GM18507 (cell line): Measurements from ENCODE around the gene RERE.

Experiments used
- DNase-seq: peaks from one replicate; pipeline ENCODE4 v3.0.0; 2011; ENCODE audit warnings: low read depth; ENCODE audit not compliant: insufficient read length; ENCODE audit errors: extremely low spot score
- FAIRE-seq: peaks from 2 replicates; lab custom pipeline; 2011; peaks lifted over from hg19 to GRCh38; lab: Jason Lieb, UNC

RERE gene

DNA sequence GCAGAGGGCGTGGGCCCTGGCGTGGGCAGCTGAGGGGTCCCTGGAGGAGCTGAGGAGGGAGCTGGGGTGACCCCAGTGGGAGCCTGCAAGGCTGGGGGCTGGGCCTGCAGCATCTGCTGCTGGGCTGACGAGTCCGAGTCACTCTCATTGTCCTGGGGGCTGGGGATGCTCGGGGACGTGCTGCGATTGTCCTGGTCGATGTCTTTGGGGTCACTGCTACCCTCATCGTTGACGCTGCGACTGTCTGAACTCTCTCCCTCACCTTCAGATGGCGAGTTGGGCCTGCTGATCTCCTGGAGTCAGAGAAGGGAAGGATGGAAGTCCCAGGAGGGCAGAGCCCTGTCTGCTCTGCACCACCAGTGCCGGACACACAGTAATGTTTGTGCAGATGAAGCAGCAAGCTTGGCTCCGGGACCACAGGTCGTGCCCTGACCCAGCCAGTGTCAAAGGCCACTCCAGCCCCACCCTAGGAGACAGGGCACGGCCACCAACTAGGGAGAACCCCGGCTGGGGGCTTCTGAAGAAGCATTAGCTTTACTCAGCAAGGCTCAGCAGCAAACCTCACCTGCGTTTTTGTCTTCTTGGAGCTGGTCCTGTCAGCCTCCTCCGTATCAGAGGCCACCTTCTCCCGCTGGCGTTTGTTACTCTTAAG, 456.1 kb downstream of the RERE start:
- no peak for FAIRE-seq
- DNase-seq: no peak

DNA sequence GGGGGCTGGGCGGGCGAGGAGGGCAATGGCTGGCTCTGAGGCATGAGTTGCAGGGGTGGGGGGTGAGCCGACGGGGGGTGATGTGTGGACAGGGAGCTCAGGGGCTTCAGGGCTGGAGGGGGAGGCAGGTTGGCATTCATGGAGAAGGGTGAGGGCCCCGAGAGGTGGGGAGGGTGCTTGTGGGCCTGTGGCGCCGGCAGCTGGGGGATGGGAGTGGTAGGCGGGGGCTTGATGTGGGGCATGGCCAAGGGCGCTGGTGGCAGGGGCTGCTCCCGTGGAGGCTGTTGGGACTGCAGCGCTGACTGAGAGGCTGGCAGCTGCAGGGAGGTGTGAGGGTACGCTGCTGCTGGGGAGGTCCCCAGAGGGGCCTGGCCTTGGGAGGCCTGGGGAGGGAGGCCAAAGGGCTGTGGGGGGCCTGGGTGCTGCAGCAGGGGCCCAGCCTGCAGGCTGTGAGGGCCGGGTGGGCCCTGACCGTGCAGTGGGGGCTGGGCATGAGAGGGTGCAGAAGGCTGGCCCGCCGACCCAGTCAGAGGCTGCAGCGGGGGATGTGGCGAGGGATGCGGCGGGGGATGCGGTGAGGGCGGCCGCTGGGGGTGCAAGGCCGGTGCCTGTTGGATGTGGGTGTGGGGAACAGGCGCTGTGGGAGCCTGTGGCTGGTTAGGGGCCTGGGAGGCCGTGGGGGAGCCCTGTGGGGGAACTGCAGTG, 456.8 kb downstream of the RERE start:
- no peak for DNase-seq
- FAIRE-seq: no peak

DNA sequence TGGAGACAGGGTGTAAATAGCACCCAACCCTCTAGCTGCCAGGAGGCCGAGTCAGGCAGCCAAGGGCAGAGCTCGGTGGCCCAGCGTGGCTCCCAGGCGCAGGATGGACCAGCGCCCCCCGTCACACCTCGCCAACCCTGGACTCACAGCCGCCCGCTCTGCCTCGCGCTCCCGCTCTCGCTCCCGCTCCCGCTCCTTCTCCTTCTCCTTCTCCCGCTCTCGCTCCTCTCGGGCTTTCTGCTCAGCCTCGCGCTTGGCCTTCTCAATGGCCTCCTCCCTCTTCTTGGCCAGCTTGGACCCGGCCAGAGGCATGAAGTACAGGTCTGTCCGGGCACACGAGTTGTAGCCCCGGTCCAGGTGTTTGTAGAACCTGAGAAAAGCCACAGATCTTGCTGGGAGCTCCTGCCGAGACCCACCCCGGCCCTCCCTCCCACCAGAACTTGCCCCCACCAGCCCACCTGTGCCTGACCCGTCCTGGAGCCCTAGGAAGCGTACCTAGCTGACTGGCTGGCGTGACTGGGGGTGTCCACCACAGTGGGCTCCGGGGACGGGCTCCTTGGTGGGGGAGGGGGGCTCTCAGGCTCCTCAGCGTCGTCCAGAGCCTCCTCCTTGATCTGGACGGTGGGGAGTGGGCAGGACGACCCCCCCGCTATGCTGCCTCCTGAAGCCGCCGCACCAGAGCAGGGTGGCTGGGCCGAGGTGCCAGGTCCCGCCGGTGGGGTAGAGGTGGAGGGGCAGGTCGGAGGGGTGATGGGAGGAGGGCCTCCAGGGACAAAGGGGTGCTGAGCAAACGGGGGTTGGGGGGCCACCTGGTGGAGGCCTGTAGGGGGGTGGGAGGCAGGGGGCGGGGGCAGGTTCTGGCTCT, 457.6 kb downstream of the RERE start:
- no peak for DNase-seq
- no peak for FAIRE-seq

- DNase-seq (no peak), FAIRE-seq (no peak)
Measured at GRCh38 chr1:8358897-8359616, 458.4 kb downstream of the RERE start.

DNA sequence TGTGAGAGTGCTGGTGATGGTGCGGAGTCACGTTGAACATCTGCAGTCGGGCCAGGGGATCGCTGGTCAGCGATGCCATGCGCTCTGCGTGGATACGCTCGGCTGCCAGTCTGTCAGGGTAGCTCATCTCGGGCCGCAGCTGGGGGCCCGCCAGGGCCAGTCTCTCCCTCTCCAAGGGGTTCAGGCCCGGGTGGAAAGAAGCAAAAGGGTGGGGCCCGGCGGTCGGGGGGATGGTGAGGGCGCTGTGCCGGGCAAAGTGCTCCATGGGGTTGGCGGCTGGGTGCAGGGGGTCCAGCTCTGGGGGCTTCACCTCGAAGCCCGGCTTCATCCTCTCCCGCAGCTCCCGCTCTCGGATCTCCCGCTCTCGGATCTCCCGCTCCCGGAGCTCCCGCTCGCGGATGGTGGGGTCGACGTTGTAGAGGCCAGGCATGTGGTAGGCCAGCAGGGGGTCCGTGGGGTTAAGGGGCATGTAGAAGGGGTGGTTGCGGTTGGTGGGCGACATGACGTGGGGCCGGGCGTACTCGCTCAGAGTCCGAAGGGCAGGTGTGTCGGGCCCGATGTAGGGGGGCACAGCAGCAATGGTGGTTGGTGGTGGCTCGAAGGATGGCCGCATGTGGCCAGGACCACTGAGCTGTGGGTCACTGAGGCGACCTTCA, 459.1 kb downstream of the RERE start:
- no peak for DNase-seq
- FAIRE-seq: no peak

DNA sequence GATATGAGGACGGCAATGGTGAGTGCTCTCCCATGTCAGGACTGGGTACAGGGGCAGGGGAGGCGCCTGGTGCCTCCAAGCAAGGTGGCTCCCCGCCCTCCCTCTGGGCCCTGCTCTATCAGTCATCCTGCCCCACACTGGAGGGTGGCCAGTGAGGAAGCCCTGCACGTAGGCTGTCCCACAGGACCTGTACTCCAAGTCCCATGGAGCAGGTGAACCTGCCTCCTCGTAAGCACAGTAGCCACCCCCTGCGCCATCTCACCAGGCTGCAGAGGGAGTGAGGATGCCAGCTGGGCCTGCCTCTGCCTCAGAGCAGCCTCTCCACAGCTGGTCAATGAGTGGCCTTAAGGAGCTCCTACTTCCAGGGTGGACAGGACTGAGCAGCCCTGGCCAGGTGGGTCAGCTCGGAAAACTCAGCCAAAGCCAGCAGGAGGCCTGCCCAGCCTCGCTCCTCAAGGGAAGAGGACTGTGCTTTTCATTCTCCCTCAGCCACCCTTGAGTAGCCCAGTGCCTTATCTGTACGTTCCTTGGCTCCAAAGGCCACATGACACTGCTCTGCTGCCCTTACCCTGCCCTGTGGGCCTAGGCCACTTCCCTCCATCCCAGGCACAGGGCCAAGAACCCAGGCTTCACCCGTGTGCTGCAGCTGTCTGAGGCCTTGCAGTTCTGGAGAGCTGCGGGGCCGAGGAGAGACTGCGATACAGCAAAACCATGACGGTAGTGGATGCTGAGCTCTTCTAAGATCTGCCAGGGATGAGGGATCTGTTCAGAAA, 459.9 kb downstream of the RERE start:
- DNase-seq (no peak), FAIRE-seq (no peak)

GRCh38 chr1:8356256-8357209, 460.9 kb downstream of the RERE start:
- no peak for DNase-seq
- no peak for FAIRE-seq

DNA sequence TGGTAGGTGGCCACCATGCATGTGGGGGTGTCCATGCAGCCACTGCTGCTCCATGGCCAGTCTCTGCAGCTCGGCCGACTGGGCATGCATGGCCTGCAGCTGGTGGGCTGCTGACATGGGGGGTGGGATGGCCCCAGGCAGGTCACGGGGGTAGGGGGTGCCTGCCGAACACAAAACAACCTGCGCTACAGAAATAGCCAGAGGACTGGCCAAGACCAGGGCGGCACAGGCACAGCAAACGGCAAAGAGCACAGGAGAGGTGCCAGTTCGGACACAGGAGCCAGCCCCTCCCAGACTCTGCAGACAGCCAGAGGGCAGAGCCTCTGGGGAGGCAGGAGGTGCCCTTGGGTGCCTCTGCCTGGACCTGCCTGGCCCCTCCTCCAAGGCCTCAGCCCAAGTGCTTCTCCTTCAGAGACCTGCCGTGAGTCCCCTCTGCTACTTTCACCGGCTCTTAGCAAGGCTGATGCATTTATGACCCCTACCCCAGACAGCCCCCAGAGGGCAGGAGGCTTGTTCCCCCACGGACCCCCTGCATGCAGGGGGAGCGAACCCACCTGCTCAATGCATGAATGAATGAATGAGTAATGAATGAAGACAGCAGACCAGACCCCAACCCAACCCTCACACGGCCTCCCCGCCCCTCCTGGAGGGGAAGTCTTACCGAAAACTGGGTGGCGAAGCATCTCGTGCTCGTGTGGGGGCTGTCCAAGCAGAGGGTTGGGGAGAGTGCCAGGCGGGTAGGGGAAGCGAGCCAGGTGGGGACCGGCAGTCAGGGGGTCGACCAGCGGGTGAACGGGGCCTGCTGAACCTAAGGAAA, 461.8 kb downstream of the RERE start:
- DNase-seq: no peak
- no peak for FAIRE-seq

- no peak for DNase-seq
- FAIRE-seq: no peak
Measured at GRCh38 chr1:8354038-8354437, 463.4 kb downstream of the RERE start.

DNA sequence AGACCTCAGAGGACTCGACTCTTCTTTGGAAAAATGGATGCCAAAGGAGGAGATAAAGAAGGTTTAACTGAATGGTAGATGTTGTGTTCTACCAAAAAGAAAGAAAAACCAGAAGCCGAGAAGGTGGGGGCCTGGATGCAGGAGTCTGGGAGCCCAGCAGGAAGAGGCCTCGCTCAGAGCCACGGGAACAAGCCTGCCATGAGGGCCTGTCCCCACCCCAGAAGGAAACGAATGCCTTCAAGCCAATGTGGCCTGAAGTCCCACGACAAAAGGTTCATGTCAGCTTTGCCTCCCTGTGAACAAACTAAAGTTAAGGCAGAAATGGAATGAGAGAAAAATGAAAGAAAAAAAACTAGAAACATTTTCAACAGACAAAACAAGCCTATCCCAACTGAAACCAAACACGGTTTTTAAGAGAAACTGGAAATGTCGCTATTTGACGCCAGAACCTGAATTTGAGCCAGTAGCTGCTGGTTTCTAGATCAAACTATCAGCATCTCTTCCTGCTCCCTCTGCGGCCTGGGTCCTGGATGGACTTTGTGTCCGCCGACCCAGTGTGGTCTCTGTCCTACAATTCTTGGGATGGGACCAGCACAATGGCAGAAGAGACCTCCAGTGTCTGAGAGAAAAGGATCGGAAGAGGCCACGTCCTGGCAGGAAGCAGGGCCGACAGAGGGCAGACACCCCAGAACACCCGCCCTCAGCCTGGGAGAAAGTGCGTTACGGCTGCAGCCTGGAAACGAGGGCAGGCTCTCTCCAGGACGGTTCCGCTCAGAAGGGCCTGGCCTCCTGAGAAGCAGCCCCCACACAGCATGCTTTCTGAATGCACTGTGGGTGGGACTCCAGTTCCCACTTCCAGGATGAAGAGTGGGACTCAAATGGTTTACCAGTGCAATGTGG, 464.3 kb downstream of the RERE start:
- FAIRE-seq: no peak
- no peak for DNase-seq

DNA sequence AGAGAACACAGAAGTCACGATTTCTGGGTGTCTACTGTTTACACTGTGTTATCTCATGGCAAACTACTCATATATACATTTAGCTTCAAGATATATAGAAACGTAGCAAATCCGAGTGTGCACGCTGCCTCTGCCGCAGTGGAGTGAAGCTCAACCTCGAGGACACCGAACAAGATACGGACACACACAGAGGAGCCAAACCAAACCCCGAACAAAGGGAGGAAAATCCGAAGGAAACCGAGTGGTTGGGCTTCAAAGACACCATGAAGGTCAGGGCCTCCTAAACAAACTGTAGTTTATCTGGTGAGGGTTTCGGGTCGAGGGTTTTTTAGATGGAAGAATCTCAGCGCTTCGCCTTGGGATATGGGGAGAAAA, 465.0 kb downstream of the RERE start:
- FAIRE-seq (no peak), DNase-seq (no peak)

GRCh38 chr1:8351693-8352470, 465.6 kb downstream of the RERE start:
- FAIRE-seq (no peak), DNase-seq (no peak)

GRCh38 chr1:8350914-8351684, 466.3 kb downstream of the RERE start:
- DNase-seq (no peak), FAIRE-seq (no peak)

- DNase-seq (no peak), FAIRE-seq (no peak)
Measured at GRCh38 chr1:8349961-8350360, 467.5 kb downstream of the RERE start.

DNA sequence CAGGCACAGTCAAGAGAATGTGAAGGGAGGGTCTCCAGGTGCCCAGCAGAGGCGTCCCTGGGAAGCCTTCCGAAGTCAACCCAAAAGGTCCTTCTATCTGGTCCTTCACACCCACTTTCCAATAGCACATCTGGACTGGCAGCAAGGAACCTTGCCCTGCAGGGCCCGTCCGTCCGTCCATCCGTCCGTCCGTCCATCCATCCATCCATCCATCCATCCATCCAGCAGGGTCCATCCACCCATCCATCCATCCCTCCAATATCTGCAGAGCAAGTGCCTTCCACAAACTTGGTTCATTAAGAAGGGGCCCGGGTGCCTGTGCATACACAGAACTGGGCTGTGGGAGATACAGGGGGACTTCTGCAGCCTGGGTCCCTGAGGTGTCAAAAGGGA, 468.0 kb downstream of the RERE start:
- FAIRE-seq (no peak), DNase-seq (no peak)
